Myometrial cell (primary cell): ENCODE measurements around the gene TRPC4AP. TPM values are rescaled to one million over a fixed set of nuclear protein-coding genes. Genes with fewer than 3 reads are reported as not detected.

Experiments used
- total RNA-seq: library from RNA; depleted of rRNA; stranded (reverse); fragments of >200 nt; gene quantifications from 2 replicates; pipeline ENCODE4 v1.2.3, GENCODE V29; 2015

The TRPC4AP gene
- total RNA-seq, result 77.6 and 88.8 TPM in 2 replicates

GRCh38 chr20:35092524-35093266 is at the start of gene TRPC4AP:
Gene TRPC4AP, minus strand, starts transcription at chr20:35092807. Its CDS starts 26 bp downstream, at chr20:35092781.

GRCh38 chr20:34955231-34956040 is 137.2 kb downstream of the TRPC4AP start, which contains the start of the genes GSS and MYH7B:
Gene GSS, minus strand, starts transcription at chr20:34955806. Its CDS starts 3,954 bp downstream, at chr20:34951852.
Gene MYH7B, plus strand, starts transcription at chr20:34955868. Its CDS starts 22,138 bp downstream, at chr20:34978006.

Other genes starting within 250 kb of the TRPC4AP start
- gene GGT7, start 220.0 kb downstream of the TRPC4AP start, total RNA-seq, result 9.5 and 14.7 TPM in 2 replicates
- 125 TPM in 2 replicates for gene ACSS2, start 216.2 kb downstream of the TRPC4AP start, total RNA-seq
- 111 and 135 TPM in 2 replicates for gene GSS, start 137.0 kb downstream of the TRPC4AP start, total RNA-seq
- under 0.01 TPM in 1 of 2 replicates, not detected in the other for gene MYH7B, start 136.9 kb downstream of the TRPC4AP start, total RNA-seq
- 35.5 and 40.4 TPM in 2 replicates for gene EDEM2, start 54.5 kb upstream of the TRPC4AP start, total RNA-seq
- 79.9 and 89.7 TPM in 2 replicates for gene PROCR, start 79.3 kb upstream of the TRPC4AP start, total RNA-seq
- gene MMP24, start 133.9 kb upstream of the TRPC4AP start, total RNA-seq, result 0.53 and 0.86 TPM in 2 replicates
- gene MMP24OS, start 185.3 kb upstream of the TRPC4AP start, total RNA-seq, result 23.4 and 30.7 TPM in 2 replicates
- 222 and 261 TPM in 2 replicates for gene EIF6, start 192.0 kb upstream of the TRPC4AP start, total RNA-seq
- gene FAM83C, start 199.6 kb upstream of the TRPC4AP start, total RNA-seq, result not detected in 2 replicates